ENCODE data around the gene SIRT6. TPM values are rescaled to one million over a fixed set of nuclear protein-coding genes. Genes with fewer than 3 reads are reported as not detected.
"Not testable (repeated sequence)": the region's sequence is repeated elsewhere in the genome, so short reads cannot be mapped to it uniquely, and the experiment has no call there.

The SIRT6 gene
- total and polyA plus RNA-seq, 2 donors from 2014 or later: 27.0 to 27.3 TPM

DNA sequence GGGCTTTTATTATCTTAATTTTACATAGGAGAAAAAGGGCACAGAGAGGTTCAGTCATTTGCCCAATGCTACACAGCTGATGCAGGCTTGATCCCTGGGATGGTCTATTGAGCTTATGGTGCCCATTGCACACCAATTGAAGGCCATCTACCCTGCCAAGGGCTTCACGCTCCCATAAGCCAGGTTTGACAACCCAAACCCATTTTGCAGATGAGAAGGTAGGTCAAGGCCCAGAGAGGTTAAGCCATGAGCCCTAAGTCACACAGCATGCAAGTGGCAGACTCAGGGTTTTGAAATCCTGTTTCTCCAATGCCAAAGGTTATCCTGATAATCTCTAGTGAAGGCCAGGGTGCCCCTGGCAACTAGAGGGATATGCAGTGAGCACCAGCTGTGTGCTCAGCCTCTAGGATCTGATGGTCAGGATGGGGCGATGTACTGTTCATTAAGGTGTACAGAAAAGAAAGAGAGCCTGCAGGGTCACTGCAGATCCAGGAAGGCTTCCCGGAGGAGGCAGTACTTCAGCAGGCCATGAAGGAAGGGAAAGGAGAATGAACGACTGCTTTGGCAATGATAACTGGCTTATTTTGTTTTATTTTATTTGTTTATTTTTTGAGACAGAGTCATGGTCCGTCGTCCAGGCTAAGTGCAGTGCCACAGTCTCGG lies 20.8 kb downstream of the SIRT6 start:
- Histone ChIP-seq H3K9ac (ENCODE audit: low read length in 3 of 3) (no peak overlapping the region), H3K4me3 (ENCODE audit: low read length in 3 of 3) (no peak overlapping the region), H3K27me3 (ENCODE audit: control insufficient read depth, insufficient read depth, low read length) (no peaks in the 10 kb centered on the region), H3K9me3 (ENCODE audit: control insufficient read depth in 2 of 3, insufficient read depth in 1 of 3, low read length in 3 of 3) (no peaks in the 10 kb centered on the region), H3K4me1 (ENCODE audit: control insufficient read depth in 2 of 3, insufficient read depth in 2 of 3, low read depth in 1 of 3, low read length in 3 of 3) (no peaks in the 10 kb centered on the region), H3K36me3 (ENCODE audit: control insufficient read depth in 2 of 3, insufficient read depth in 3 of 3, low read length in 3 of 3) (no peaks in the 10 kb centered on the region), H3K27ac (ENCODE audit: low read depth in 2 of 2, low read length in 2 of 2) (no peak overlapping the region)
- DNase-seq (no peak), FAIRE-seq (no peak)
- intact Hi-C loops (cut with DNase I): no loop called here
- TF ChIP-seq, protein P1, sequence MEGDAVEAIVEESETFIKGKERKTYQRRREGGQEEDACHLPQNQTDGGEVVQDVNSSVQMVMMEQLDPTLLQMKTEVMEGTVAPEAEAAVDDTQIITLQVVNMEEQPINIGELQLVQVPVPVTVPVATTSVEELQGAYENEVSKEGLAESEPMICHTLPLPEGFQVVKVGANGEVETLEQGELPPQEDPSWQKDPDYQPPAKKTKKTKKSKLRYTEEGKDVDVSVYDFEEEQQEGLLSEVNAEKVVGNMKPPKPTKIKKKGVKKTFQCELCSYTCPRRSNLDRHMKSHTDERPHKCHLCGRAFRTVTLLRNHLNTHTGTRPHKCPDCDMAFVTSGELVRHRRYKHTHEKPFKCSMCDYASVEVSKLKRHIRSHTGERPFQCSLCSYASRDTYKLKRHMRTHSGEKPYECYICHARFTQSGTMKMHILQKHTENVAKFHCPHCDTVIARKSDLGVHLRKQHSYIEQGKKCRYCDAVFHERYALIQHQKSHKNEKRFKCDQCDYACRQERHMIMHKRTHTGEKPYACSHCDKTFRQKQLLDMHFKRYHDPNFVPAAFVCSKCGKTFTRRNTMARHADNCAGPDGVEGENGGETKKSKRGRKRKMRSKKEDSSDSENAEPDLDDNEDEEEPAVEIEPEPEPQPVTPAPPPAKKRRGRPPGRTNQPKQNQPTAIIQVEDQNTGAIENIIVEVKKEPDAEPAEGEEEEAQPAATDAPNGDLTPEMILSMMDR (IDR thresholded peaks at IDR 0.05; ENCODE audit: borderline replicate concordance, extremely low read depth, insufficient read depth): no peak

DNA sequence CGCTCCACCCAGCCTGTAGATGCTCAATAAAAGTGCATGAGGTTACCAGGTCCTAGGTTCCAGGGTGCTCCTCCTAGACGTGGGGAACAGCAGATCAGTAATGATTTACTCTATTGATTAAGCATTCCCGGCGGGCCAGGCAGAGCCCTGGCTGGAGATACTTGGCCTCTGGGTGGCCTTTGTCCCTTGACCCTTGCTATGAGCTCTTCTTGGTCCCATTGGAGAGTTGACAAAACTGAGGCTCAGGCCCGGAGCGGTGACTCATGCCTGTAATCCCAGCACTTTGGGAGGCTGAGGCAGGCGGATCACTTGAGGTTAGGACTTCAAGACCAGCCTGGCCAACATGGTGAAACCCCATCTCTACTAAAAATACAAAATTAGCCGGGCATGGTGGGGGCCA lies 24.4 kb downstream of the SIRT6 start:
- H3K27ac ChIP-seq (ENCODE audit: low read depth in 2 of 2, low read length in 2 of 2); H3K4me1 ChIP-seq (ENCODE audit: control insufficient read depth in 2 of 3, insufficient read depth in 2 of 3, low read depth in 1 of 3, low read length in 3 of 3); H3K36me3 ChIP-seq (ENCODE audit: control insufficient read depth in 2 of 3, insufficient read depth in 3 of 3, low read length in 3 of 3); intact Hi-C loops (cut with DNase I); FAIRE-seq; DNase-seq; H3K27me3 ChIP-seq (ENCODE audit: control insufficient read depth, insufficient read depth, low read length); H3K9me3 ChIP-seq (ENCODE audit: control insufficient read depth in 2 of 3, insufficient read depth in 1 of 3, low read length in 3 of 3); H3K4me3 ChIP-seq (ENCODE audit: low read length in 3 of 3); H3K9ac ChIP-seq (ENCODE audit: low read length in 3 of 3): not testable (repeated sequence)

DNA sequence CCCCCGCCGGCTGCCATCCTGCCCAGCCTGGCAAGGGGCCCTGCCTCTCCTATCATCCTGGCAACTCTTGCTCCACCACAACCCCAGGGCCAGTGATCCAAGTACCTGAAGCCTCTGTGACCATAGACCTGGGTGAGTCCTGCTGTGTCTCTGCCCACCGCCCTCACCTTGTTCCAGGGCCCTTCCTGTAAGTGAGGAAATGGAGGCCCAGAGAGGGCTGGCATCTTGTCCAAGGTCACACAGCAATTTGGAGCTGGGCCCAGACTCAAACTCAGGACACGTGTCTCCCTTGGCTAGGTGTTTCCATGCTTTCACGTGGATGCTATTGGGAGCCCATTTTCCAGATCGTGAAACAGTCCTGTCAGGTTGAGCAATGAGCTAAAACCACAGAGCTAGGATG lies 25.2 kb downstream of the SIRT6 start:
- Histone ChIP-seq H3K27ac (ENCODE audit: low read depth in 2 of 2, low read length in 2 of 2) (no peak overlapping the region), H3K4me1 (ENCODE audit: control insufficient read depth in 2 of 3, insufficient read depth in 2 of 3, low read depth in 1 of 3, low read length in 3 of 3) (no peaks in the 10 kb centered on the region), H3K9ac (ENCODE audit: low read length in 3 of 3) (no peak overlapping the region), H3K9me3 (ENCODE audit: control insufficient read depth in 2 of 3, insufficient read depth in 1 of 3, low read length in 3 of 3) (no peaks in the 10 kb centered on the region), H3K4me3 (ENCODE audit: low read length in 3 of 3) (no peak overlapping the region), H3K27me3 (ENCODE audit: control insufficient read depth, insufficient read depth, low read length) (no peaks in the 10 kb centered on the region), H3K36me3 (ENCODE audit: control insufficient read depth in 2 of 3, insufficient read depth in 3 of 3, low read length in 3 of 3) (no peaks in the 10 kb centered on the region)
- no peak for FAIRE-seq
- intact Hi-C loops (cut with DNase I): no loop called here
- no peak for DNase-seq
- TF ChIP-seq, protein P1 (IDR thresholded peaks at IDR 0.05; ENCODE audit: borderline replicate concordance, extremely low read depth, insufficient read depth): no peak

DNA sequence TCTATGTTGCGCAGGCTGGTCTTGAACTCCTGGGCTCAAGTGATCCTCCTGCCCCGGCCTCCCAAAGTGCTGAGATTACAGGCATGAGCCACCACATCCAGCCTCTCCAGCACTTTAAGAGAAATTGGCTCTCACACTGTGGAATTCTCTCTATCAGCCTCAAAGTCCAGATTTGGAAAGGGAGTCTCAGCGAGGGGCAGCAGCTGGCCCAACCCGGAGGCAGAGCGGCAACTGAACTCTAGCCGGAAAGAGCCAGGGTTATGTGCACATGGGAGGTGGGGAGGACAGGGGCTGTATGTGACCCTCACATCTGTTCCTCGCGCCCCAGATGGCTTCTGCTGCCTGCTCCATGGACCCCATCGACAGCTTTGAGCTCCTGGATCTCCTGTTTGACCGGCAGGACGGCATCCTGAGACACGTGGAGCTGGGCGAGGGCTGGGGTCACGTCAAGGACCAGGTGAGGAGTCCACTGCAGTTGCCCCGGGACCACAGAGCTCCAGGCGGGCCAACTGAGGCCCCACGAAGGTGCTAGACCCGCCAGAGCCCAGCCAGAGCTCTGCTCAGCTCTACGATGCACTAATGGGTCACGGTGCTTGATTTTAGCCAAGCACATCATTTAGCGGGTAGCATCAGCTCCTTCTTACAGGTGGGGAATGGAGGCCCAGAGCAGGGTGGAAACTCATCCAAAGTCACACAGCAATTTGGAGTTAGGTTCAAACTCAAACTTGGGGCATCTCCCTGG lies 27.6 kb downstream of the SIRT6 start:
- H3K27ac ChIP-seq (ENCODE audit: low read depth in 2 of 2, low read length in 2 of 2): no peak overlapping the region
- no peaks in the 10 kb centered on the region for H3K9me3 ChIP-seq (ENCODE audit: control insufficient read depth in 2 of 3, insufficient read depth in 1 of 3, low read length in 3 of 3)
- no peaks in the 10 kb centered on the region for H3K4me1 ChIP-seq (ENCODE audit: control insufficient read depth in 2 of 3, insufficient read depth in 2 of 3, low read depth in 1 of 3, low read length in 3 of 3)
- H3K4me3 ChIP-seq (ENCODE audit: low read length in 3 of 3): no peak overlapping the region
- H3K9ac ChIP-seq (ENCODE audit: low read length in 3 of 3): no peak overlapping the region
- no peaks in the 10 kb centered on the region for H3K36me3 ChIP-seq (ENCODE audit: control insufficient read depth in 2 of 3, insufficient read depth in 3 of 3, low read length in 3 of 3)
- TF ChIP-seq, protein P1 (IDR thresholded peaks at IDR 0.05; ENCODE audit: borderline replicate concordance, extremely low read depth, insufficient read depth): no peak
- no peaks in the 10 kb centered on the region for H3K27me3 ChIP-seq (ENCODE audit: control insufficient read depth, insufficient read depth, low read length)
- intact Hi-C loops (cut with DNase I): no loop called here
- FAIRE-seq: no peak
- no peak for DNase-seq
